ACC112 (cell line): ENCODE data around the gene S100PBP.
A peak's percentile ranks its signal among the peaks of the same experiment; 100 is the strongest.

ENCODE experiments used
- H2AFZ ChIP-seq: fragments of 200-600 bp; sonication (generic); one replicate; pipeline ENCODE4 v1.6.0; 2017; ENCODE audit warnings: antibody characterized with exemption, low read length; ENCODE audit not compliant: unreplicated experiment
- H3K27ac ChIP-seq: fragments of 200-600 bp; sonication (generic); 2 replicates; pipeline ENCODE4 v1.5.1; 2014; ENCODE audit warnings: low read depth, mild to moderate bottlenecking, antibody characterized with exemption, low read length, moderate library complexity
- H3K27me3 ChIP-seq: fragments of 200-600 bp; sonication (generic); 2 replicates; pipeline ENCODE4 v1.6.1; 2014; ENCODE audit warnings: mild to moderate bottlenecking, antibody characterized with exemption, low read length, moderate library complexity, mixed read lengths; ENCODE audit not compliant: insufficient read depth
- H3K36me3 ChIP-seq: fragments of 200-600 bp; sonication (generic); 2 replicates; pipeline ENCODE4 v1.6.1; 2016; ENCODE audit warnings: mild to moderate bottlenecking, antibody characterized with exemption, low read length, moderate library complexity, mixed read lengths; ENCODE audit not compliant: insufficient read depth
- H3K4me1 ChIP-seq: fragments of 200-600 bp; sonication (generic); one replicate; pipeline ENCODE4 v1.6.1; 2016; ENCODE audit warnings: low read length, mixed read lengths; ENCODE audit not compliant: insufficient read depth, unreplicated experiment, control insufficient read depth
- H3K4me3 ChIP-seq: fragments of 200-600 bp; sonication (generic); 2 replicates; pipeline ENCODE4 v1.5.1; 2014; ENCODE audit warnings: mild to moderate bottlenecking, low read depth, low read length
- H3K79me2 ChIP-seq: fragments of 200-600 bp; sonication (generic); one replicate; pipeline ENCODE4 v1.6.0; 2016; ENCODE audit warnings: low read length; ENCODE audit not compliant: control insufficient read depth, unreplicated experiment, insufficient read depth

Gene S100PBP

GRCh38 chr1:32817159-32817814, at the start of gene S100PBP, which contains the start of gene YARS1:
S100PBP (plus strand) TSS chr1:32817653; CDS start chr1:32826100, 8,447 bp downstream.
YARS1 (minus strand) TSS chr1:32817358; CDS start chr1:32817244, 114 bp downstream.
- Histone ChIP-seq H3K27ac (peak within 1 kb of the TSS; percentile 79), H3K79me2 (peaks cover 80% of the 10 kb centered on the region), H3K27me3 (no peaks in the 10 kb centered on the region), H3K4me3 (peak within 1 kb of the TSS; percentile 91), H2AFZ (peak within 1 kb of the TSS; percentile 90), H3K36me3 (0 out of 2 replicates have a peak, but pooled peaks cover 4% of the 10 kb centered on the region), H3K4me1 (peaks cover 26% of the 10 kb centered on the region)

DNA sequence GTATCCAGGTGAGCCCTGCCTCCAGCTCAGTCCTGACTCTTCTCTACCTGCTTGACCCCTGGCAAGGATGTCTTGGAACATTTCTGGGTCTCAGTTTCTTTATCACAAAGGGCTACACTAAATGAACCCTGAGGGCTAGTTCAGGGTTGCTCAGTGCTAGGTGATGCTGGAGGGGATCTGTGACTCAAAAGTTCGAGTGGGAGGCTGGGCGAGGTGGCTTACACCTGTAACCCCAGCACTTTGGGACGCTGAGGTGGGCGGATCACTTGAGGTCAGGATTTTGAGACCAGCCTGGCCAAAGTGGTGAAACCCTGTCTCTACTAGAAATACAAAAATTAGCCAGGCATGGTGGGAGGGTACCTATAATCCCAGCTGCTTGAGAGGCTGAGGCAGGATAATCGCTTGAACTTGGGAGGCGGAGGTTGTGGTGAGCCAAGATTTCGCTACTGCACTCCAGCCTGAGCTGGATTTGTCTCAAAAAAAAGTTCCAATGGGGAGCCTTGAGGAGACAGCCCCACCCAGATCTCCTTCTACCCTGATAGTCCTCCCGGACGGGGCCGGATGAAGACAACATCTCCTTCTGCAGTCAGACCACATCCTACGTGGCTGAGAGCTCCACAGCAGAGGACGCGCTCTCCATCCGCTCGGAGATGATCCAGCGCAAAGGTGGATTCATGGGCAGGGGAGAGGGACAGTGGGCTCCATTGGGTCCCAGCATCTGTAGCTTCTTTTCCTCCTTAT, 49.2 kb upstream of the S100PBP start:
- Histone ChIP-seq H3K79me2 (no peaks in the 10 kb centered on the region), H3K27ac (no peak overlapping the region), H3K4me1 (peaks cover 22% of the 10 kb centered on the region), H3K27me3 (no peaks in the 10 kb centered on the region), H2AFZ (no peak overlapping the region), H3K36me3 (no peaks in the 10 kb centered on the region), H3K4me3 (no peak overlapping the region)

DNA sequence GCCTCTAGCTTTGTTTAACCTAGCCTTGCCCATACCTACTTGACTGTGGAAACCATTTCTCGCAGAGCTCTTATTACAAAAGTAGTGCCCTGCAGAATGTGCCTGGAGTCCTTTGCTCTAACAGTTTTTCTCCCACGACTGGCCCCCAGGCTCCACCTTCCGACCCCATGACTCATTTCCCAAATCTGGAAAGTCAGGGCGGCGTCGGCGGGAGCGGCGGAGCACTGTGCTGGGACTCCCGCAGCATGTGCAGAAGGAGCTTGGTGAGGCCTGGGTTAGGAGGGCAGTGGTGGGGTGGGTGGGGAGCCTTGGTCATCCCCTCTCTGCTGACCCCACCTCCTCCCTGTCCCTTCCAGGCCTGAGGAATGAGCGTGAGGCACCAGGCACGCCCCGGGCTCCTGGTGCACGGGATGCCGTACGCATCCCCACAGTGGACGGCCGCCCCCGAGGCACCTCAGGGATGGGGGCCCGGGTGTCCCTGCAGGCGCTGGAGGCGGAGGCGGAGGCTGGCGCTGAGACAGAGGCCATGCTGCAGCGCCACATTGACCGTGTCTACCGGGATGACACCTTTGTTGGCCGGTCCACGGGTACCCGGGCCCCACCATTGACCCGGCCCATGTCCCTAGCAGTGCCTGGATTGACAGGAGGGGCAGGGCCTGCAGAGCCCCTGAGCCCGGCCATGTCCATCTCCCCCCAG, 47.8 kb upstream of the S100PBP start:
- Histone ChIP-seq H2AFZ (no peak overlapping the region), H3K36me3 (no peaks in the 10 kb centered on the region), H3K4me1 (peaks cover 22% of the 10 kb centered on the region), H3K4me3 (no peak overlapping the region), H3K79me2 (no peaks in the 10 kb centered on the region), H3K27ac (peak overlapping the region; percentile 49), H3K27me3 (no peaks in the 10 kb centered on the region)

DNA sequence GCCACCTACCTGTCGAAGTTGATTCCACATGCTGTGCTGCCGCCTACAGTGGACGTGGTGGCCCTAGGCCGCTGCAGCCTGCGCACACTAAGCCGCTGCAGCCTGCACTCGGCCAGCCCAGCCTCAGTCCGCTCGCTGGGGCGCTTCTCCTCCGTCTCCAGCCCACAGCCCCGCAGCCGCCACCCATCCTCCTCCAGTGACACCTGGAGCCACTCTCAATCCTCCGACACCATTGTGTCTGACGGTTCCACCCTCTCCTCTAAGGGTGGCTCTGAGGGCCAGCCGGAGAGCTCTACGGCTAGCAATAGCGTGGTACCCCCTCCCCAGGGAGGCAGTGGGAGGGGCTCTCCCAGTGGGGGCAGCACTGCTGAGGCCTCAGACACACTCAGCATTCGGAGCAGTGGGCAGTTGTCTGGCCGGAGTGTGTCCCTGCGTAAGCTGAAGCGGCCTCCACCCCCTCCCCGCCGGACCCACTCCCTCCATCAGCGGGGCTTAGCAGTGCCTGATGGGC, 47.2 kb upstream of the S100PBP start:
- no peaks in the 10 kb centered on the region for H3K79me2 ChIP-seq
- H2AFZ ChIP-seq, result no peak overlapping the region
- H3K27ac ChIP-seq, result no peak overlapping the region
- peaks cover 27% of the 10 kb centered on the region for H3K4me1 ChIP-seq
- H3K4me3 ChIP-seq, result no peak overlapping the region
- no peaks in the 10 kb centered on the region for H3K27me3 ChIP-seq
- H3K36me3 ChIP-seq, result no peaks in the 10 kb centered on the region

GRCh38 chr1:32770741-32771548, 46.5 kb upstream of the S100PBP start:
- H3K79me2 ChIP-seq, result no peaks in the 10 kb centered on the region
- no peaks in the 10 kb centered on the region for H3K36me3 ChIP-seq
- H3K27me3 ChIP-seq, result no peaks in the 10 kb centered on the region
- H3K4me1 ChIP-seq, result peaks cover 34% of the 10 kb centered on the region
- no peak overlapping the region for H2AFZ ChIP-seq
- no peak overlapping the region for H3K27ac ChIP-seq
- H3K4me3 ChIP-seq, result no peak overlapping the region

- H3K4me3 ChIP-seq, result no peak overlapping the region
- H3K27me3 ChIP-seq, result no peaks in the 10 kb centered on the region
- H3K36me3 ChIP-seq, result no peaks in the 10 kb centered on the region
- H3K79me2 ChIP-seq, result no peaks in the 10 kb centered on the region
- no peak overlapping the region for H2AFZ ChIP-seq
- H3K27ac ChIP-seq, result no peak overlapping the region
- H3K4me1 ChIP-seq, result peaks cover 38% of the 10 kb centered on the region
Measured at GRCh38 chr1:32771561-32772280, 45.7 kb upstream of the S100PBP start.

- no peaks in the 10 kb centered on the region for H3K36me3 ChIP-seq
- no peak overlapping the region for H3K27ac ChIP-seq
- H3K27me3 ChIP-seq, result no peaks in the 10 kb centered on the region
- H3K4me3 ChIP-seq, result no peak overlapping the region
- no peak overlapping the region for H2AFZ ChIP-seq
- H3K4me1 ChIP-seq, result peaks cover 31% of the 10 kb centered on the region
- no peaks in the 10 kb centered on the region for H3K79me2 ChIP-seq
Measured at GRCh38 chr1:32772281-32773017, 45.0 kb upstream of the S100PBP start.

GRCh38 chr1:32773018-32773763, 44.3 kb upstream of the S100PBP start:
- Histone ChIP-seq H2AFZ (no peak overlapping the region), H3K36me3 (no peaks in the 10 kb centered on the region), H3K4me3 (no peak overlapping the region), H3K79me2 (no peaks in the 10 kb centered on the region), H3K27me3 (no peaks in the 10 kb centered on the region), H3K4me1 (peaks cover 24% of the 10 kb centered on the region), H3K27ac (no peak overlapping the region)
